Omental fat pad (tissue), 4 donors: ENCODE results near the gene TTLL6. TPM values are rescaled to one million over a fixed set of nuclear protein-coding genes. Genes with fewer than 3 reads are reported as not detected.
"Not testable (repeated sequence)": the region's sequence is repeated elsewhere in the genome, so short reads cannot be mapped to it uniquely, and the experiment has no call there.

Experiments used
- ATAC-seq: fragments of 150-250 bp; one replicate; pipeline ENCODE4 v1.9.1; 2016; ENCODE audit warnings: mild to moderate bottlenecking, moderate library complexity; ENCODE audit not compliant: low FRiP score
- DNase-seq: peaks from one replicate; pipeline ENCODE4 v3.0.0-alpha.2; 2019; ENCODE audit warnings: low spot score
- total RNA-seq, 4 donors: library from RNA; depleted of rRNA; stranded (reverse); fragments of >200 nt; gene quantifications; one replicate each; pipeline ENCODE4 v1.1.0, GENCODE V29; 2016
- TF ChIP-seq, protein P1 (sequence below), 3 donors: fragments of 450-650 bp; IDR thresholded peaks; one replicate each; pipeline ENCODE4 v1.5.1; 2016 to 2017; ENCODE audit warnings: antibody characterized with exemption in 3 of 3, mild to moderate bottlenecking in 3 of 3, moderate library complexity in 2 of 3

Gene TTLL6
- total RNA-seq, 4 donors from 2014 or later = 1.9 TPM; not detected in 3

DNA sequence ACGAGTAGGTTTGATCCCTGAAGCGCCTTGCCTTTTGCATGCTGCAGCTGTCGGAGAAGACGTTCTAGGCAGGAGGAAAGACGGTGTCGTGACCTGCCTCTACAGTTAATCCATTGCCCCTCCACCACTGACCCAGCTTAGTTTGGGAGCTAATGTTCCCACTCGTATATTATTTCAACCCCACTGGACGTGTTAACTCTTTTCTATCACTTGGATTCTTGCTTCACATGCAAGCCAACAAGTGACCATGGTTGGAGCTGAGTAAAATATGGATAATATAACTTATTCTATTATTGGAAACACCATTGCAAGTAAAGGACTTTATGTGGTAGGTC lies 14.5 kb upstream of the TTLL6 start:
- DNase-seq = no peak
- ATAC-seq = no peak

GRCh38 chr17:48830840-48831548 lies 14.0 kb upstream of the TTLL6 start, which contains the start of gene CALCOCO2:
CALCOCO2 (plus strand) TSS chr17:48831035; CDS start chr17:48841708, 10,673 bp downstream.
- DNase-seq = peak; percentile 85
- TF ChIP-seq, protein P1, sequence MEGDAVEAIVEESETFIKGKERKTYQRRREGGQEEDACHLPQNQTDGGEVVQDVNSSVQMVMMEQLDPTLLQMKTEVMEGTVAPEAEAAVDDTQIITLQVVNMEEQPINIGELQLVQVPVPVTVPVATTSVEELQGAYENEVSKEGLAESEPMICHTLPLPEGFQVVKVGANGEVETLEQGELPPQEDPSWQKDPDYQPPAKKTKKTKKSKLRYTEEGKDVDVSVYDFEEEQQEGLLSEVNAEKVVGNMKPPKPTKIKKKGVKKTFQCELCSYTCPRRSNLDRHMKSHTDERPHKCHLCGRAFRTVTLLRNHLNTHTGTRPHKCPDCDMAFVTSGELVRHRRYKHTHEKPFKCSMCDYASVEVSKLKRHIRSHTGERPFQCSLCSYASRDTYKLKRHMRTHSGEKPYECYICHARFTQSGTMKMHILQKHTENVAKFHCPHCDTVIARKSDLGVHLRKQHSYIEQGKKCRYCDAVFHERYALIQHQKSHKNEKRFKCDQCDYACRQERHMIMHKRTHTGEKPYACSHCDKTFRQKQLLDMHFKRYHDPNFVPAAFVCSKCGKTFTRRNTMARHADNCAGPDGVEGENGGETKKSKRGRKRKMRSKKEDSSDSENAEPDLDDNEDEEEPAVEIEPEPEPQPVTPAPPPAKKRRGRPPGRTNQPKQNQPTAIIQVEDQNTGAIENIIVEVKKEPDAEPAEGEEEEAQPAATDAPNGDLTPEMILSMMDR (IDR thresholded peaks at IDR 0.05) = no peak
- peak; percentile 97 for ATAC-seq

More for the DNA sequence above, 14.5 kb upstream of the TTLL6 start:
- TF ChIP-seq, protein P1 (IDR thresholded peaks at IDR 0.05) = no peak

- TF ChIP-seq, protein P1 (IDR thresholded peaks at IDR 0.05) = no peak
- no peak for ATAC-seq
- no peak for DNase-seq
These were observed 8.7 kb upstream of the TTLL6 start for GRCh38 chr17:48825446-48826381.

DNA sequence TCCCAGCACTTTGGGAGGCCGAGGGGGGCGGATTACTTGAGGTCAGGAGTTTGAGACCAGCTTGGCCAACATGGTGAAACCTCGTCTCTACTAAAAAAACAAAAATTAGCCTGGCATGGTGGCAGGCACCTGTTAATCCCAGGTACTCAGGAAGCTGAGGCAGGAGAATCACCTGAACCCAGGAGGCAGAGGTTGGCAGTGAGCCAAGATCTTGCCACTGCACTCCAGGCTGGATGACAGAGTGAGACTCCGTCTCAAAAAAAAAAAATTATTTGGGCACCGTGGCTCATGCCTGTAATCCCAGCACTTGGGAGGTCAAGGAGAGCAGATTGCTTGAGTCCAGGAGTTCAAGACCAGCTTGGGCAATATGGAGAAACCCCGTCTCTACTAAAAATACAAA lies 3.9 kb upstream of the TTLL6 start:
- DNase-seq, ATAC-seq: not testable (repeated sequence)

- TF ChIP-seq, protein P1 (IDR thresholded peaks at IDR 0.05) = no peak
- no peak for ATAC-seq
- no peak for DNase-seq
These were observed 2.4 kb upstream of the TTLL6 start for GRCh38 chr17:48819466-48819865.

GRCh38 chr17:48818361-48818841 lies 1.4 kb upstream of the TTLL6 start:
- DNase-seq (no peak), ATAC-seq (no peak)
- TF ChIP-seq, protein P1 (IDR thresholded peaks at IDR 0.05) = no peak

GRCh38 chr17:48816438-48816773 lies 623 bp downstream of the TTLL6 start:
- TF ChIP-seq, protein P1 (IDR thresholded peaks at IDR 0.05) = no peak
- DNase-seq (no peak), ATAC-seq (no peak)
